NCI-H146 (cell line): ENCODE measurements around the gene HAGH.
"Not testable (repeated sequence)": the region's sequence is repeated elsewhere in the genome, so short reads cannot be mapped to it uniquely, and the experiment has no call there.

Source experiments
- DNase-seq: peaks from one replicate; lab custom pipeline; 2025; lab: John Stamatoyannopoulos, UW

HAGH gene

GRCh38 chr16:1810106-1810505 is 16.5 kb downstream of the HAGH start:
- no peak for DNase-seq

GRCh38 chr16:1809281-1809801 is 17.3 kb downstream of the HAGH start:
- no peak for DNase-seq

- no peak for DNase-seq
Measured at GRCh38 chr16:1808691-1809090, 17.9 kb downstream of the HAGH start.

- no peak for DNase-seq
Measured at GRCh38 chr16:1807626-1808025, 19.0 kb downstream of the HAGH start.

- DNase-seq = no peak
Measured at GRCh38 chr16:1800701-1801100, 25.9 kb downstream of the HAGH start.

GRCh38 chr16:1799263-1799662 is 27.4 kb downstream of the HAGH start:
- not testable (repeated sequence) for DNase-seq

GRCh38 chr16:1794908-1795666 is 31.5 kb downstream of the HAGH start:
- DNase-seq = no peak

GRCh38 chr16:1794221-1794871 is 32.3 kb downstream of the HAGH start:
- peak; percentile 50 for DNase-seq

- DNase-seq = no peak
Measured at GRCh38 chr16:1793578-1794220, 32.9 kb downstream of the HAGH start, which contains the start of gene IGFALS. Gene IGFALS, minus strand, starts transcription at chr16:1793705. Its CDS starts 53 bp downstream, at chr16:1793652.

GRCh38 chr16:1792836-1793577 is 33.6 kb downstream of the HAGH start:
- no peak for DNase-seq

- no peak for DNase-seq
Measured at GRCh38 chr16:1791943-1792812, 34.4 kb downstream of the HAGH start.

GRCh38 chr16:1791256-1791942 is 35.2 kb downstream of the HAGH start:
- DNase-seq = no peak

GRCh38 chr16:1790611-1791255 is 35.9 kb downstream of the HAGH start:
- DNase-seq = no peak

GRCh38 chr16:1790261-1790610 is 36.4 kb downstream of the HAGH start:
- no peak for DNase-seq

GRCh38 chr16:1789643-1790045 is 37.0 kb downstream of the HAGH start:
- DNase-seq = no peak

- no peak for DNase-seq
Measured at GRCh38 chr16:1788708-1789100, 37.9 kb downstream of the HAGH start.

- DNase-seq = no peak
Measured at GRCh38 chr16:1788095-1788707, 38.4 kb downstream of the HAGH start.

- no peak for DNase-seq
Measured at GRCh38 chr16:1787322-1788094, 39.1 kb downstream of the HAGH start.

GRCh38 chr16:1787056-1787321 is 39.6 kb downstream of the HAGH start:
- no peak for DNase-seq
